ENCODE data around the gene CGNL1.

The CGNL1 gene

DNA sequence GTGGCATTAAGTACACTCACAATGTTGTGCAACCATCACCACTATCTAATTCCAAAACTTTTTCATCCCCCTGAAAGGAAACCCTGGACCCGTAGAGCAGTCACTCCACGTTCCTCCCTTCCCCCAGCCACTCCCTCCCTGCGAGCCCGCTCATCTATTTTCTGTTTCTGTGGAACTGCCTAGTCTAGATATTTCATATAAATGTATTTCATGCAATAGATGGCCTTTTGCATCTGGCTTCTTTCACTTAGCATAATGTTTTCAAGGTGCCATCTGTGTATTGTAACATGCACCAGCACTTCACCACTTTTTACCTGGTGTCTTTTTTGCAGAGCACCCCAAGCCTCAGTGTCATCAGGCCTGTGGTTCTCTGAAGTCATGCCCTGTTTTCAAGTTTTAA is 10.7 kb downstream of the CGNL1 start:
- DNase-seq: no peak

DNA sequence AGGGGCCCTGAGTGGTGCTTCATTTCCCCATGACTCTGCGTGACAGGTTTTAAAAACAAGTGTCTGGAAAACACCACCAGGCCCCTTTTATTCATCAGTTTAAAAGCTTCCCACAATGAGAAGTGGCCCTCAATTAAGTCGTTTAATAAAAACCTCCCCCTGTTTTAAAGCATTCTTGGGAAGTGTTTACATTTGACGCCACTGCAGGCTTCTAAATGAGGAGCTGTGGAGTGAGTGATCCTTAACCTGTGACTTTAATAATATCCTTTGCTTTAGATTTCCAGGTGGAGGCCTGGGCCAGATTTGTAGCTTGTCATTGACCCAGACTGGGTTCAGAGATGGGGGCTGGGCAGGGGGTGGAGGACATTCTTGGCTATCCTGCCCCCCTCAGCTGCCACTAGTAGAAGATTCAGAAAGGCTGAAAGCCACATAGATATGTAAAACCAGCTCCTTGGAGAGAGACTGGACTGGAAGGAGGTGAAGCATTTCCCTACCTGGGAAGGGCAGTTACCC is 11.3 kb downstream of the CGNL1 start:
- no peak for DNase-seq

DNA sequence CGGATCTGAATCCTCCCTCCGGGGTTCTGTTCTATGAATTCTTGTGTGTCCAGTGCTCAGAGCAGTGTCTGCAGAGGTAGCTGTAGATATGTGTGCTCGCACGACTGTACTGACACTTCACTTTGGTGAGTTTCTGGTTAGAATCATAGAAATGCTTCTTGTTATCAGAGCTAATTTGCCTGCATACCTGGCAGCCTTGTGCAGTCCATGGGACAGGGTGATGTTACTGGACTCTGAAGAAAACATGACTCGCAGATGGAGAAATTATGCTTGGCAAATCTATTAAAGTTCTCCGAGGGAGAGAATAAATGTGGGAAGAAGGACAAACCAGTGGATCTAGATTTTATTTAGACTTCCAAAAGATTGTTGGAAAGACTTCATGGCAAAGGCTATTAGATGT is 12.2 kb downstream of the CGNL1 start:
- no peak for DNase-seq

DNA sequence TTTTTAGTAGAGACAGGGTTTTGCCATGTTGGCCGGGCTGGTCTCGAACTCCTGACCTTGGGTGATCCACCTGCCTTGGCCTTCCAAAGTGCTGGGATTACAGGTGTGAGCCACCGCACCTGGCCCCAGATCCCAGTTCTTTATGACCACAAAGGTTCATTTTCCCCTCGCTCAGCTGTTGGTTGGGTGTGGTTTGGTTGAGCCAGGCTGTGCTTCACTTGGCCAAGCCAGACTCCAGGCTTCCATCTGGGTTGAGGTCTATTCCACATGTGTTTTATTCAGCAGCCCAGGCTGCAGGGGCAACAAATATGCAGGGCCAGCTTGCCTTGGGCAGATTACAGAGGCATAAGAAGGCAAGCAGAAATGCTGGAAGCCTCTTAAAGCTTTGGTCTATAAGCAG is 13.7 kb downstream of the CGNL1 start:
- DNase-seq: no peak

DNA sequence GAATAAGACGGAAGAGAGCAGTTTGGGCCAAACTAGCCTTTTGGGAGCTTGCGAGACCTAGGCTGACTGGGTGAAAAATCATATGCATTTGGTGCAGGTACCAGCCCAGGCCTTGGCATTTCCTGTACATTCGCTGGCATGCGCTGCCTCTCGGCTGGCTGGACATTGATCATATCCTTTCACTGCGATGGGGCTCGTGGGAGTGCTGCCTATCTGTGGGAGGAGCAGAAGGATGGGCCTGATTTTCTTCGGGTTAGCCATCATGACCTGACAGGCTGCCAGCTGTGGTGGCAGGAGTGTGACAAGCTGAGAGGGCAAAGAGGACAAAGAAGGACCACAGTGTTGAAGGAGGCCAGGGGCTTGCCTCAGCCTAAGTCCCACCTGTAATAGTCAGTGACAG is 14.3 kb downstream of the CGNL1 start:
- no peak for DNase-seq

DNA sequence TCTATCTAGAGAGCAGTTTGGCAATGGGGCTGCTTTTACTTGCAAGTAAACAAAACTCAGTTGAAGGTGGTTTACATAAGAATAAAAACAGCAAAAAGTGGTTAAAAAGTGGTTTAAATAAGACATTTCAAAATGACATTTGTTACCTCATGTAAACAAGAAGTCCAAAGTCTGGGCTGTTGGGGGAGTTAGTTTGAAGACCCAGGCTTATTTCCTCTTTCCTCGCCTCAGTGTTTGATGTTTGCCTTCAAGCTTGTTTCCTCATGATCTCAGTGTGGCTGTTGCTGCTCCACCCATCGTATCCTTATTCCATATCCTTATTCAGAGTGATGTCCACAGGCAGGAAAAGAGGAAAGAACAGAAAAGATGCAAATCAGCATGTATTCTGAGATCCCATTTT is 15.2 kb downstream of the CGNL1 start:
- DNase-seq: no peak

DNA sequence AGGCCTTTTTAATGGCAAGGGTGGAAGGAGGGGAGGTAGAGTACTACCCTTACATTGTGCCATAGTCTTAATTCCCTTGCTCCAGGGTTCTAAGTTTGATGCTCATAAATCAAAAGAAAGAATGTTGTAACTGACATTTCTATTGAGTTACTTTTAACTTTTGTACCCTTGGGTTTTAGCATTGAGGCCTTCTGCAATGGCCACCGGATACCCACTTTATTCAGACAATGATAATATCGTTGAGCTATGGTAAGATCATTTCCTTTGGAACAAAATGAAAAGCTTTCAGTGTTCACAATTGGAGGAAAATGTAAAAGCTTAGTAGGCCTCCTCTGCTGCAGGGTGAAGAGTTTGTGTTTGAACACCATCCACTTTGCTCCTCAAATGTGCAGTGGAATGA is 16.8 kb downstream of the CGNL1 start:
- DNase-seq: no peak

DNA sequence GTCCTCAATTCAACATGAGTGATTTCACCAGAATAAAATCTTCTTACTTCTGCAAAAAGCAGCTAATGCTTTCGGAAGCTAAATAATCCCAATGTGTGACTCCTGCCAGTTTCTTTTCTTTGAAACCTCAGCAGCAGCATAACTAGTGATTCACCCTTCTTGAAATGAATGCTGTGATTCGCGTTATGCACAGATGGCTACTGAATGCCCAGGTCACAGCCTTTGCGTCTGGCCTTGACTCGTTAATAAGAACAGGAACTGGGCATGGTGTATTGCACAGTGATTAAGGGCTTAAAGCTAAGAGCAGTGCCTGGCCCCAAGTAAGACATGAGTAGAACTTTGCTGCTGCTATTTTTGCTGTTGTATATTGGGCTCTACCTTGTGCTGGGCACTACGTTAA is 19.0 kb downstream of the CGNL1 start:
- no peak for DNase-seq

DNA sequence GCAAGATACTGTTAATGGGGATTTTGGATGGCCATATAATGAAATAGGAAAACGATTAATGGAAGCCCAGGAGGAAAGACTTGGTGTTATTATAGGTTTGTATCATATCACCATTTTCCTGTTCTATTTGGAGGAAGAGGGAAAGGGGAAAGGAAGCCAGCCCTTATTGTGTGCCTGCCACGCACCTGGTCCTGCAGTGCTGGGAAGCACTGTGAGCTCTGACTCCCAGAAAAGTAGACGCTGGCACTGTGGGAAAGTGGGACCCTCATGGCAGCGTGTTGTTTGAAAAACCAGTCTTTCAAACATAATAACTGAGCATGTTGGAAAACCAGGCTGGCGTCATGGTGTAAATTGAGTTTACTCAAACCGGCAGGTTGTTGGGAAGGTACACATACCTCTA is 22.0 kb downstream of the CGNL1 start:
- no peak for DNase-seq

DNA sequence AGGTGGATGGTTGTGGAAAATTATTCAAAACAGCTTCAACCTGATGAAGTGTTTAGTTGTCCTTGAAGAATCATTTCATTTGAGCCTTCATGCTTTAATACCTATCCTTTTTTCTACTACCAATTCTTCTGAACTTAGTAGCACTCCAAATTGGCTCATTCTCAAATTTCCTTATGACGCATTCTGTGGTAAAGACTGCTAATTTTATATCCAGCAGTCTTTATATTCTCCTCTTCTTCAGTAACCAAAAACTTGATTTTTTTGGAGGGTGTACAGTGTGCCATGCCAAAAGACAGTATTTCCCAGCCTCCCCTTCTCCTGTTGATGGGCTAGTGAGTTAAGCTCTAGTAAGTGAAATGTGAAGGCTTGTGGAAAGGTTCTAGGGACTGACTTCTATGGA is 25.2 kb downstream of the CGNL1 start:
- DNase-seq: no peak

DNA sequence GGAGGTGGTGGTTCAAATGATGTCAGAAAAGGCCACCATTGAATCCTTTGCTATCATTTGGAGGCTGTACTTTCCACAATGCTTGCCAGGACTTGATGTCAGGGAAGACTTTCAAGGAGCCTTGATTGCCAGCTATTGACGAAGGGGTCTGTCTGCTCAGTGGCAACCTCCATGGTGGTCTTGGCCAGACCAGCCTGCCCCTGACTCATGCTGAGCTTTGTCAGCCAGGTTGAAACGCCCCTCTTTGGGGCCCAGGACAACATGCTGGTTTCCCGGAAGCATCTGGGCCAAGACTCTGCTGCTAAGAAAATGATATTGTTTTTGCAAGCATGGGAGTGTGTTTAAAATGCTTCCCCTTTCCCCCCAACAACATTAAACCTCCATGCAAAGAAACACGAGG is 26.7 kb downstream of the CGNL1 start:
- DNase-seq: no peak

DNA sequence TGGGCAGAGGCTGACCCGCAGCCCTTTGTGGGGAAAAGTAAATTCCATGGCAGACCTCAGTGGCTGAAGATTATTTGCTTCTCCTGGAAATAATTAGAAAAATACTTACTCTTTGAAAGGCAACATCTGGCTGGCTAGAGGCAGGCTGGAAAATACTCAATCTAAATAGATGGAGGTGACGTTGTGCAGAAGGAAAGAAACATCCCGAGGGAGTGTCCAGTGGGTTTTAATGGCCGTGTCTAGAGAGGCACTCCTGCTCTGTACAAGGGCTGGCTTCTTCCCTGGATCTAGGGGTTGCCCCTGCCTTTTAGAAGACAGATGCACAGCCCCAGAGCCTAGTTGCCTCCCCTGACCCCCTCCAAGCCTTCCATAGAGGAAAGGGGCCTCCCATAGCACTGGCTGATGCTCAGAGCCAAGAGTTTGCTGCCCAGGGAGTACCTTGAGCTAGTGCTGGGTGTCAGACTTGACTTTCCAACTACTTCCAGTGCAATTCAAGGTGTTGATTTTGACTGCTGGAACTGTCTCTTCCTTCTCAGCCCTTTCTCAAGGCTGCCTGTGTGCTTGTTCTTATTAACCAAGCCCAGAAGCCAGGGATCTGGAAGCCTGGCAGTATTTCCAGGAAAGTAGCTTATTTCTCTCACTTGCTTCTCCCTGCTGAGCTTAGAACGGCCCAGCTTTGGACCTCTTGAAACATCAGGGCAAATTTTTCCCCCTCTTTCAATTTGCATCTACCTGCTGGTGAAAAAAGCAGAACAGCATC is 27.4 kb downstream of the CGNL1 start:
- DNase-seq: no peak

DNA sequence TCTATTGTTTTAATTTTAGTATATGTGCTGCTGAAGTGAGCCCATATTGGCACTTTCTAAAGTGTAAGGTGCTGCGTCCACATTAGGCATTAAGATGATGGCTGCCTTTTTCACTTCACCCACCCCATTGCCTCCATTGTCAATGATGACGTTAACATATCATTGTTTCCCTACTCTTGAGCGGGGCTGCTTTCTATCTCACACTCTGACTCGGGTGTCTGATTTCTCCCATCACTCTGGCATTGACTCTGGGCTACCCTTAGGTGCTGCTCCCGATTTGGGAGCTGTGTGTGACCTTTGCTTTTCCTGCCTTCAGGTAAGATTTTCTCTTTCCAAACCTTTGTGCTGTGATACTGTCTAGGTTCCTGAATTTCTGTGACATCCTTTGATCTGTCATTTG is 28.8 kb downstream of the CGNL1 start:
- DNase-seq: no peak

DNA sequence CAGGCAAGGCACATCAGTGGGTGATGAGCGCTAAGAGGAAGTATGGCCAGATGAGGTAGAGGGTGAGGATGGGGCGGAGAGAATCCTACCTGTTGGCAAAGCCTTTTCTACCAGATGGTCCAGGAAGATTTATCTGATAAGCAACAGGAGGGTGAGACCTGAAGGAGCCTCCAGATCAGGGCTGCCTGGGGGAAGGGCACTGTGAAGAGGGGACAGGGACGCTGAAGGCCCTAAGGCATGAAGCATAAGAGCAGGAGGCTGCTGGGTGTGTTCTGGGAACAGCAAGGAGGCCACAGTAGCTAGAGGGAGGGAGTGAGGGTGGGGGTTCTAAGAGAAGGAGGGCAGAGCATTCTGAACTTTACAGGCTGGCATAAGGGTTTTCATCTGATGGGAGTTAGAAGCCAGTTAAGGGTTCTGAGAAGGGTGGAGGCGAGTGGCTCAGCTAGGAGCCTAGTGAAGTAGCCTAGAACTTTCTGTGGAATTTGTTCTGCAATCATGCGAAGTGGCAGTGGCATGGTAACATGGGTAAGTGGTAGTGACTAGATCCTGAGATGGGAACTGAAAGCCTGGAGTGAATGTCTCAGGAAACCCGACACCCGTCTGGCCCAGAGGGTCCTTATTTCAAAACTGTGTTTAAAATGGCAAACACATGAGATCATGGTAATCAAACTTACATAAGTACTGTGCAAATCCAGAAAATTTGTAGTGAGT is 29.9 kb downstream of the CGNL1 start:
- no peak for DNase-seq

DNA sequence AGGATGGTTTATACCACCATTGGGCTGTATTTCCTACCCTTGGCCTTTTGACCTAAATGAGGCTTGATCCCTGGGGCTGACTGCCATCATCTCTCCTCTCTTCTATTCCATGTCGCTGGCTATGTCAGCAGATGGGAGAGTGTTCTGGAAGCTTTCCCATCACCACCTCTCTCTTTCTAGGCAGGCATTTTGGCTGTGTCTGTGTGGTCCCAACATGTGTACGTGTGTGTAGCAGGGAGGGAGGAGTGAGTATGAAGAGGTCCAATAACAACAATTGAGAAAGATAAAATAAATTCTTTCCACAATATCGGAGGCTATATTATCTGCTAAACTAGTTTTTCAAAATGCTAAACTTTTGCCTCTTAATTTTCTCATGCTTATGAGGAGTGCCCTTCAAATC is 34.1 kb downstream of the CGNL1 start:
- no peak for DNase-seq

DNA sequence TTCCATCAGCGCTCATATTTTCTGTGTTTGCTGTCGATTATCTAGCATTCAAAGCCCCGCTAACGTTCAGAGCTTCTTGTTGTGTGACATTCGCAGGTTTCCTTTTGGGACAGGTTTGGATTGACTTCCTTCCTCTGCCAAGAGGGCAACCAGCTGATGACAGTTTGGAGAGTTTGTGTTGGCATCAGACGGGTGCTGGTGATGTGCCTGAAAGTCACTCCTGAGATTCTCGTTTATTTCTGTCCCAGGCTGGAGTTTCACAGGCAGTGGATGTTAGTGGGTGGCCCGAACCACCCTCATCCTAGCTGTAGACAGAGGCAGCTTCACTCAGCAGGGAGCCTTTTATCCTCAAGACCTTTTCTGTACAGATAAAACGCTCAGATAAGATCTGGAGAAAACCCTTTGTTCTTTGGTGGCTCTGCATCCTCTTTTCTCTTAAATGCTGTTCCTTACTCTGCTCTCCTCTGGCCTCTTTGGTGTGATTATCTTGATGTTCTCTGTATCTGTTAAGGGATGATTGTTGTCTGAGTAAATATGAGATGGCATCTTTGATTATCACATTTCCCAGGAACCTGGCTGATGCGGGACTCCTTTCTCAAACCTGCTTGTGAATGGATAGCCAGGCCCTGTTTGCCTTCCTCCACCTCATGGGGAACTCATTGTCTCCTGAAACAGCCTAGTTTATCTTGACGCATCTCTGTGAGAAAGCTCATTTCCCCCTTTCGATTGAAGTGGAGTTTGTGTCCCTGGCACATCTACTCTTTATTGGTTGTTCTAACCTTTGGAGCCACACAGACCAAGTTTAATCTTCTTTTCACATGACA is 35.9 kb downstream of the CGNL1 start:
- no peak for DNase-seq

DNA sequence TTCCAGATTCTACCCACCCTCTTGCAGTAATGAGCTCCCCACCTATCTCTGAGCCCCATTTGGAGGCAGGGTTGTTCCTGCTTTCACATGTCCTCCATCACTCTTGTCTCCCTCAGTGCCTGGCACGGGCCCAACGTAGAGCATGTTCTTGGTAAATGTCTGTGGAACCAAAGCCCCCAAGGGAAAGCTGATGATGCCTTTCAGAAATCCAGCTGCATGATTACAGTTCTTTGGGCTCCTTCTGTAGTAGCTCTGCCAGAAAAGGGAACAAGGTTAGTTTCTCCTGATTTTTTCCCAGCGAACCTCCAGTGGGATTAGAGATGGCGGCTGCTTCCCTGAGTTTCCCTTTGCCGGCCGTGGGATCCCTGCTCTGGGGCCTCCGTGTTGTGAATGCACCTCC is 39.3 kb downstream of the CGNL1 start:
- DNase-seq: no peak

DNA sequence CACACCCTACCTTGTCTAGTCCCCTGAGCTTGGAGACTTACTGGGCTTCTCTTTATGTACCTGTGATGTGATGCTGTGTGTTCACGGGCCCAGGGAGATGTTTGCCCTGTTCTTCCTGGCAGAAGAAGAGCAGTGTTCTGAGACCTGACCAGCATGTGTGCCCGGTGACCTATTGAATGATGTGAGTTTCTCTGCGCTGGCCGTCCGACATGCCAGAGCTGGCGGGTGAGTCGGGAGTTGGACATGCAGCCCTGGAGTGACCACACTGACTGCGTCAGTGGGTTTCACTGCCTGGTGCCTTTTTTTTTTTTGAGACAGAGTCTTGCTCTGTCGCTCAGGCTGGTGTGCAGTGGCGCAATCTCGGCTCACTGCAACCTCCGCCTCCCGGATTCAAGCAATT is 42.3 kb downstream of the CGNL1 start:
- no peak for DNase-seq

DNA sequence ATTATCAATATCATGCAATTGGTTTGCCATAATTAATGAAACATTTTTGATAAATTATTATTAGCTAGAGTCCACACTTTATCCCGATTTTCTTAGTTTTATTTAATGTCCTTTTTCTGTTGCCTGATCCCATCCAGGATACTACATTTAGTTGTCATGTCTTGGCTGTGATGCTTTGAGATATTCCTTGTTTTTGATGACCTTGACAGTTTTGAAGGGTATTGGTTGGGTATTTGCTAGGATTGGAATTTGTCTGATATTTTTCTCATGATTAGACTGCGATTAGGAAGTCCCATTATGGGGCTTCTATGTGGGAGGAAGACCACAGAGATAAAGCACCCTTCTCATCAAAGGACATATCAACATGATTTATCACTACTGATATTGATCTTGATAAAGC is 43.0 kb downstream of the CGNL1 start:
- no peak for DNase-seq

DNA sequence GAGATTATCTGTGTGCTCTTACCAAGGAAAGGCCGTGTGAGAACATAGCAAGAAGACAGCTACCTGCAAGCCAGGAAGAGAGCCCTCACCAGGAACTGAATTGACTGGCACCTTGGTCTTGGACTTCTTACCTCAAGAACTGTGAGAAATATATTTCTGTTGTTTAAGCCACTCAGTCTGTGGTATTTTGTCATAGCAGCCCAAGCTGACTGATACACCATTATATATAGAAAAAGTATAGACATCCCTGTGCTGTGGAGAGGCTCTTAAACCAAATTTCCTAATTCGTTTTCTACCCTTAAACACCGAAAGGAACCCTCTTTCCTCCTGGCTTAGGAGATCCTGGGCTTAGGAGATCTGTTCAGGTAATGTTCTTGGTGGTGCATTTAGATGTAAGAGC is 44.8 kb downstream of the CGNL1 start:
- no peak for DNase-seq

DNA sequence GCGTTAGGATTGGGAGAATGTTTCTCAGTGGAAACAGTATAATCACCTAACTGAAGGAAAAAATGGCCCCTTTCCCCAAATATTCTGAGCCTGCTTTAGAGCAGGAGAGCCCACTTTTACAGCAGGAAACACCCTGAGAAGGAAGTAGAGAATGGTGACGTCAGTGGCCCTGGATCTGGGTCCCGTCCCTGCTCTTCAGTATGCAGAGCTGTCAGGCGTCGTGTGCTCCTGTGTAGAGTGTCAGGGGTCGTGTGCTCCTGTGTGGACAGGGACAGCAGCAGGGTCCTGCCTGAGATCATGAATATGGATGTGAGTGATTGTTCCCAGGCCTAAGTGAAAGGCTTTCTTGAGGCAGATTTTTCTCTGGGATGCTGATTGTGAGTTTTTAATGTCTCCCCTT is 45.2 kb downstream of the CGNL1 start:
- no peak for DNase-seq

DNA sequence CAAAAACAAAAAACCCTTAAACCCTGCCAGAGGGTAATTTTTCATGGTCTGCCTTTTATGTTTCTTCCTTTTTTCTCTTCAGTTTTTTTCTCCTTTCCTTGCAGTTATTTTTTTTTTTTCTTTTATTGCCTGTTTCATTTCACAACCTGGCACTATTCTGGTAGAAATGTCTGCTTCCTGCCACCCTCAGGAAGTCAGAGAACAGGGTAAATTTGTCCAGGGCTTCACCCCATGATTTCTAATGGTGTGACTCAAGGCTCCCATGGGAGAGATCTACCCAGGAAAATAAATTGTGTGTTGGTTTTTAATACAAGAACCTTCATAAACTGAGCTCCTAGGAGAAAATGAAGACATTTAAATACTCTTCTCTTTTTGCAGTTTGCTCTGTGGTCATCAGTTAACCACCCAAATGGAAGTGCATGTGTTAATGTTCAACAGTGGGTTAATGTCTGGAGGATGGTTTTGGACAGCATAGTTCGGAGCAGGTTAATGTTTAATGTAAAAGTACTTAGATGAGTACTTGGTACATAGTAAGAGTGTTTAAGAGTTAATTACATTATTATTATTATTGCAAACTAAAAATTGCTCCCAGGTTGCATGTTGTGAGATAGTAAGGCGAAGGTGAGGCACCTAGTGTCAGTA is 45.9 kb downstream of the CGNL1 start:
- no peak for DNase-seq

DNA sequence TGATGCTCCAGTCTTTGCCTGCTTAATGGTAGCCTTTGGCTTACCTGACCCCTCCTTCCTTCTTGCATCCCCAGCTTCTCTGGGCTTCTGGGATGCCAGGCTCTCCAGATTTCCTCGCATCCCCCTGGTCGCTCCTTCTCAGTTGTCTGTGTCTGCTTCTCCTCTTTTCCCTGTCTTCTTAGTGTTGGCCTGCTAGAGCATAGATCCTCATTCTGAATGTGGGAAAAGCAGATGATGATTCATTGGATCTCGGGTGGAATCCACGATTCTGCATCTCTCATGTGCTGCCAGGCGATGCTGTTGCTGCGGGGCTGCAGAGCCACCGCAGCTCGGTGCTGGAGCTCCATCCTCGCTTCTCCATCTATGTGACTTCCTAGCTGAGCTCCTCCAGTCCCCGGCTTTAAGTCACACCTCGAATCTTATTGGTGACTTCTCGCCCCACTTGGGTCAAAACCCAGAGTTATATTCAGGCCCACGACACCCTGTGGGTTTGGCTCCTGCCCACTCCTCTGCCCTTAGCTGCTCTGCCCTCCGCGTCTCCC is 47.4 kb downstream of the CGNL1 start:
- no peak for DNase-seq

Data from activated naive CD4-positive, alpha-beta T cell treated with anti-CD3 and anti-CD28 coated beads, Interleukin-2, amount 50 U/mL, for 16 hours (primary cell).